Peyer's patch (tissue), 4 donors: ENCODE results near the gene OR2F1. TPM values are rescaled to one million over a fixed set of nuclear protein-coding genes. Genes with fewer than 3 reads are reported as not detected.

Source experiments
- DNase-seq, 3 donors: peaks; one replicate each; pipeline ENCODE4 v3.0.0-alpha.2; 2017 to 2019
- H3K27ac ChIP-seq, 4 donors: fragments of 200-600 bp; sonication (generic); one replicate each; pipeline ENCODE4 v1.5.1; 2016 to 2019
- H3K27me3 ChIP-seq, 2 donors: fragments of 200-600 bp; sonication (generic); one replicate each; pipeline ENCODE4 v1.5.1; 2019
- H3K36me3 ChIP-seq, 3 donors: fragments of 200-600 bp; sonication (generic); one replicate each; pipeline ENCODE4 v1.5.1; 2016 to 2019
- H3K4me1 ChIP-seq, 4 donors: fragments of 200-600 bp; sonication (generic); one replicate each; pipeline ENCODE4 v1.5.1; 2016 to 2019
- H3K4me3 ChIP-seq, 4 donors: fragments of 200-600 bp; sonication (generic); 1 replicate in 3 of 4; 2 replicates in 1 of 4; pipeline ENCODE4 v1.5.1; 2016 to 2019; ENCODE audit warnings: mild to moderate bottlenecking in 1 of 4
- H3K9me3 ChIP-seq, 4 donors: fragments of 200-600 bp; sonication (generic); one replicate each; pipeline ENCODE4 v1.5.1; 2016 to 2019; ENCODE audit warnings: mild to moderate bottlenecking in 1 of 4
- CTCF ChIP-seq, 6 experiments: fragments of 450-650 bp in 4 of 6; fragments of 200-600 bp in 2 of 6; sonication (generic) in 1 of 6; IDR thresholded peaks; one replicate each; pipeline ENCODE4 v1.5.1; 2017 to 2019; ENCODE audit warnings: antibody characterized with exemption in 6 of 6, mild to moderate bottlenecking in 3 of 6, moderate library complexity in 1 of 6
- POLR2A ChIP-seq, 2 donors: fragments of 450-650 bp; IDR thresholded peaks; one replicate each; pipeline ENCODE4 v1.5.1; 2017; ENCODE audit warnings: antibody characterized with exemption in 2 of 2, mild to moderate bottlenecking in 2 of 2, moderate library complexity in 2 of 2
- total RNA-seq, 4 donors: library from RNA; depleted of rRNA; stranded (reverse); fragments of >200 nt; gene quantifications; one replicate each; pipeline ENCODE4 v1.1.0, GENCODE V29; 2016

Gene OR2F1
- total RNA-seq, 4 donors from 2014 or later = not detected

GRCh38 chr7:143947111-143947510, 7.5 kb upstream of the OR2F1 start:
- Histone ChIP-seq H3K4me3 (no peak overlapping the region), H3K27ac (no peak overlapping the region), H3K9me3 (no peaks in the 10 kb centered on the region), H3K27me3 (no peaks in the 10 kb centered on the region), H3K4me1 (no peaks in the 10 kb centered on the region), H3K36me3 (no peaks in the 10 kb centered on the region)
- TF ChIP-seq CTCF (IDR thresholded peaks at IDR 0.05) (no peak), POLR2A (IDR thresholded peaks at IDR 0.05) (no peak)
- no peak for DNase-seq

GRCh38 chr7:143948733-143949132, 5.9 kb upstream of the OR2F1 start:
- Histone ChIP-seq H3K27me3 (no peaks in the 10 kb centered on the region), H3K4me1 (no peaks in the 10 kb centered on the region), H3K9me3 (no peaks in the 10 kb centered on the region), H3K36me3 (no peaks in the 10 kb centered on the region), H3K27ac (no peak overlapping the region), H3K4me3 (no peak overlapping the region)
- no peak for TF ChIP-seq POLR2A (IDR thresholded peaks at IDR 0.05)
- no peak for TF ChIP-seq CTCF (IDR thresholded peaks at IDR 0.05)
- DNase-seq = no peak

GRCh38 chr7:143953421-143953820, 1.2 kb upstream of the OR2F1 start:
- H3K27me3 ChIP-seq = no peaks in the 10 kb centered on the region
- no peak overlapping the region for H3K27ac ChIP-seq
- no peaks in the 10 kb centered on the region for H3K36me3 ChIP-seq
- TF ChIP-seq POLR2A (IDR thresholded peaks at IDR 0.05) (no peak), CTCF (IDR thresholded peaks at IDR 0.05) (no peak)
- H3K4me3 ChIP-seq = no peak overlapping the region
- no peaks in the 10 kb centered on the region for H3K9me3 ChIP-seq
- no peaks in the 10 kb centered on the region for H3K4me1 ChIP-seq
- no peak for DNase-seq

- Histone ChIP-seq H3K27me3 (no peaks in the 10 kb centered on the region), H3K4me1 (no peaks in the 10 kb centered on the region), H3K27ac (no peak overlapping the region), H3K4me3 (no peak overlapping the region), H3K9me3 (no peaks in the 10 kb centered on the region), H3K36me3 (no peaks in the 10 kb centered on the region)
- no peak for TF ChIP-seq CTCF (IDR thresholded peaks at IDR 0.05)
- no peak for TF ChIP-seq POLR2A (IDR thresholded peaks at IDR 0.05)
- DNase-seq = no peak
Observed at GRCh38 chr7:143954135-143954534, 509 bp upstream of the OR2F1 start.

GRCh38 chr7:143958781-143959180, 4.1 kb downstream of the OR2F1 start:
- Histone ChIP-seq H3K4me1 (no peaks in the 10 kb centered on the region), H3K27me3 (no peaks in the 10 kb centered on the region), H3K4me3 (no peak overlapping the region), H3K9me3 (no peaks in the 10 kb centered on the region), H3K36me3 (no peaks in the 10 kb centered on the region), H3K27ac (no peak overlapping the region)
- TF ChIP-seq CTCF (IDR thresholded peaks at IDR 0.05) (no peak), POLR2A (IDR thresholded peaks at IDR 0.05) (no peak)
- DNase-seq = no peak
